ENCODE results near the gene ELMO1.

- no peak for TF ChIP-seq CTCF (conservative IDR thresholded peaks at IDR 0.05; ENCODE audit: low read depth, low read length)
- TF ChIP-seq EZH2 (IDR thresholded peaks at IDR 0.05; ENCODE audit: borderline replicate concordance, low read depth, low read length, poor library complexity, severe bottlenecking): no peak
Measured at GRCh38 chr7:36982766-36983165, 465.9 kb downstream of the ELMO1 start.

All from A673 (cell line).